K562 (cell line): ENCODE measurements around the gene GCKR. TPM values are rescaled to one million over a fixed set of nuclear protein-coding genes. Genes with fewer than 3 reads are reported as not detected.

Experiments used
- ATAC-seq: fragments of 200-7000 bp; cut with Tn5 transposase; 3 replicates; pipeline ENCODE4 v1.9.1; 2020; ENCODE audit warnings: moderate library complexity
- BruUV-seq: library from RNA; stranded (reverse); fragments of 400-500 nt; replicated peaks from 2 replicates; lab custom pipeline; 2021; lab: Mats Ljungman, UMichigan
- CTCF ChIA-PET: fragments of 300-600 bp; formaldehyde crosslinking; extraction: SDS; loops from one replicate; lab custom pipeline; 2021; ENCODE audit warnings: low intra/inter-chr PET ratio; lab: Yijun Ruan, JAX
- POLR2A ChIA-PET: fragments of 300-600, 350-650 bp; sonication (Branson Sonifier 250); formaldehyde crosslinking; extraction: SDS; loops from one replicate; lab custom pipeline; 2021; ENCODE audit warnings: antibody characterized with exemption, inconsistent platforms; lab: Yijun Ruan, JAX
- DNase-seq, 4 experiments: peaks; one replicate each; pipeline versions ENCODE4 v3.0.0 to v3.0.0-alpha.2; 2011 to 2018; ENCODE audit warnings: low spot score in 3 of 4, mixed read lengths in 3 of 4; ENCODE audit errors: extremely low read depth in 1 of 4
- FAIRE-seq: peaks from 2 replicates; lab custom pipeline; 2011; peaks lifted over from hg19 to GRCh38; lab: Jason Lieb, UNC
- H2AFZ ChIP-seq: 2 replicates; pipeline ENCODE4 v1.6.0; 2011; ENCODE audit warnings: low read depth, low read length, control low read depth, inconsistent platforms
- H3K27ac ChIP-seq: fragments of 200-600 bp; 3 replicates; pipeline ENCODE4 v1.8.0; 2011; ENCODE audit warnings: low read depth, mild to moderate bottlenecking, control low read depth, inconsistent platforms, low read length, moderate library complexity, mixed read lengths; ENCODE audit errors: extremely low read depth
- H3K27me3 ChIP-seq, 2 experiments: fragments of 300-600 bp in 1 of 2; 2 replicates in 1 of 2; 3 replicates in 1 of 2; pipeline versions ENCODE4 v1.6.0 to v1.8.0; 2011; ENCODE audit warnings: inconsistent platforms in 2 of 2, low read length in 2 of 2, mild to moderate bottlenecking in 1 of 2, mixed read lengths in 1 of 2, moderate library complexity in 1 of 2; ENCODE audit not compliant: control insufficient read depth in 2 of 2, insufficient read depth in 2 of 2
- H3K36me3 ChIP-seq: fragments of 300-600 bp; 3 replicates; pipeline ENCODE4 v1.8.0; 2011; ENCODE audit warnings: mild to moderate bottlenecking, low read length, inconsistent platforms; ENCODE audit not compliant: control insufficient read depth, insufficient read depth
- H3K4me1 ChIP-seq, 2 experiments: fragments of 200-600 bp in 1 of 2; replicated peaks in 1 of 2; 2 replicates in 1 of 2; 3 replicates in 1 of 2; pipeline versions ENCODE4 v1.5.1 to v1.8.0; 2011; ENCODE audit warnings: inconsistent platforms in 2 of 2, low read length in 2 of 2, mild to moderate bottlenecking in 1 of 2, mixed read lengths in 1 of 2, moderate library complexity in 1 of 2; ENCODE audit not compliant: control insufficient read depth in 2 of 2, insufficient read depth in 2 of 2
- H3K4me2 ChIP-seq: 2 replicates; pipeline ENCODE4 v1.6.1; 2011; ENCODE audit warnings: low read length, control low read depth, inconsistent platforms, mixed read lengths; ENCODE audit not compliant: insufficient read depth
- H3K4me3 ChIP-seq: fragments of 200-600 bp; sonication (generic), shearing (Covaris generic); 2 replicates; pipeline ENCODE4 v1.5.1; 2016; ENCODE audit warnings: control low read depth, inconsistent platforms
- H3K79me2 ChIP-seq: fragments of 200-600 bp; 3 replicates; pipeline ENCODE4 v1.8.0; 2011; ENCODE audit warnings: low read length, inconsistent platforms; ENCODE audit not compliant: control insufficient read depth, insufficient read depth
- H3K9ac ChIP-seq, 2 experiments: 2 replicates each; pipeline versions ENCODE4 v1.6.0 to v1.6.1; 2011; ENCODE audit warnings: low read depth in 2 of 2, low read length in 2 of 2, control low read depth in 1 of 2, inconsistent platforms in 1 of 2, mild to moderate bottlenecking in 1 of 2, mixed read lengths in 1 of 2; ENCODE audit not compliant: insufficient read depth in 1 of 2
- H3K9me1 ChIP-seq: one replicate; pipeline ENCODE4 v1.6.0; 2011; ENCODE audit warnings: inconsistent platforms, mild to moderate bottlenecking, low read length, moderate library complexity; ENCODE audit not compliant: control insufficient read depth, insufficient read depth
- H3K9me3 ChIP-seq: replicated peaks from 2 replicates; pipeline ENCODE4 v1.5.1; 2011; ENCODE audit warnings: low read depth, low read length, inconsistent platforms; ENCODE audit not compliant: control insufficient read depth, insufficient read depth
- H4K20me1 ChIP-seq: replicated peaks from 2 replicates; pipeline ENCODE4 v1.6.1; 2011; ENCODE audit warnings: low read length, inconsistent platforms, mixed read lengths; ENCODE audit not compliant: control insufficient read depth, insufficient read depth
- ARID2 ChIP-seq: fragments of 450-650 bp; IDR thresholded peaks from 2 replicates; pipeline ENCODE4 v1.6.1; 2017; ENCODE audit warnings: antibody characterized with exemption, mild to moderate bottlenecking
- SMC3 ChIP-seq: conservative IDR thresholded peaks from 2 replicates; pipeline ENCODE4 v1.6.1; 2011; ENCODE audit warnings: low read depth, low read length, improper control_type of control experiment; ENCODE audit not compliant: insufficient read depth
- U2AF2 ChIP-seq: fragments of 200-400 bp; formaldehyde crosslinking; optimal IDR thresholded peaks from 2 replicates; pipeline ENCODE3; 2017; ENCODE audit warnings: low read depth, mild to moderate bottlenecking, low read length
- ZBTB11 ChIP-seq, 3 experiments: fragments of 200-800 bp in 1 of 3; fragments of 250-450 bp in 1 of 3; fragments of 450-650 bp in 1 of 3; sonication (Bioruptor Pico) in 1 of 3; sonication (Bioruptor generic) in 1 of 3; formaldehyde crosslinking in 1 of 3; IDR thresholded peaks; 2 replicates each; pipeline versions ENCODE4 v1.6.1 to v1.8.0; 2016 to 2022; ENCODE audit warnings: mild to moderate bottlenecking in 2 of 3, missing genetic modification characterization in 2 of 3, missing compliant biosample characterization in 1 of 3, moderate library complexity in 1 of 3
- ZNF280A ChIP-seq: fragments of 450-650 bp; IDR thresholded peaks from 2 replicates; pipeline ENCODE4 v1.6.1; 2018; ENCODE audit warnings: mild to moderate bottlenecking, low read depth; ENCODE audit not compliant: partially characterized antibody
- WGBS: fragments of 100-300 bp; shearing (Covaris generic); methylation state at CpG from one replicate; pipeline ENCODE4 v1.1.6; 2016; ENCODE audit warnings: low coverage, mixed read lengths; ENCODE audit not compliant: insufficient coverage; ENCODE audit errors: missing lambda C conversion rate; 5-methylcytosine and 5-hydroxymethylcytosine counted together
- in situ Hi-C: fragments of 300-500 bp; cut with MboI; formaldehyde crosslinking; loops from 4 replicates; pipeline ENCODE4 v1.15.0; 2018; ENCODE audit warnings: inconsistent platforms, mixed read lengths
- intact Hi-C: fragments of 100-400 bp; cut with micrococcal nuclease; formaldehyde crosslinking; loops from 2 replicates; pipeline ENCODE4 v1.14.2; 2022
- polyA plus RNA-seq, 8 experiments: library from polyadenylated mRNA; depleted of rRNA in 4 of 8; stranded (reverse) in 5 of 8; unstranded in 3 of 8; fragments of >200 nt; fragmentation: Nextera tagmentation in 2 of 8; fragmentation: Illumina TruSeq in 1 of 8; extraction: Ambion mirVana in 2 of 8; extraction: Trizol in 1 of 8; gene quantifications; 2 replicates each; pipeline versions ENCODE4 v1.2.1 to v1.2.3, GENCODE V29; 2011 to 2014; ENCODE audit warnings: inconsistent platforms in 1 of 8, missing spikeins in 1 of 8
- total RNA-seq, 7 experiments: library from RNA; depleted of rRNA in 6 of 7; stranded (reverse); fragments of >200 nt in 6 of 7; fragmentation: Illumina TruSeq in 2 of 7; extraction: Trizol in 2 of 7; gene quantifications; 2 replicates each; pipeline versions ENCODE4 v1.2.1 to v1.2.3, GENCODE V29; 2011 to 2021; ENCODE audit warnings: low replicate concordance in 1 of 7

GCKR gene
- total and polyA plus RNA-seq, 9 of the 15 experiments (the other 6 are each of a cell fraction or from before 2014, with no cell fraction given): 0.28 to 0.79 (median 0.50) TPM; not detected in 1

- TF ChIP-seq SMC3 (no peak), ZNF280A (peak; percentile 13)
Observed at GRCh38 chr2:27545348-27546141, 48.9 kb downstream of the GCKR start (continued).

- H4K20me1 ChIP-seq: no peaks in the 10 kb centered on the region
- BruUV-seq: no TSS peak
- ATAC-seq: no peak
- H3K27ac ChIP-seq: no peak overlapping the region
- intact Hi-C loops (no loop called here), in situ Hi-C loops (no loop called here)
- no peak for FAIRE-seq
- H3K4me2 ChIP-seq: no peak overlapping the region
- ChIA-PET POLR2A (no interaction called here), CTCF (no interaction called here)
- no peaks in the 10 kb centered on the region for H3K79me2 ChIP-seq
- H3K4me3 ChIP-seq: no peak overlapping the region
- no peaks in the 10 kb centered on the region for H3K9me1 ChIP-seq
- 21% methylated on average over 1 of the region's 1 CpG for WGBS
- no peaks in the 10 kb centered on the region for H3K27me3 ChIP-seq
- H2AFZ ChIP-seq: no peak overlapping the region
- no peaks in the 10 kb centered on the region for H3K4me1 ChIP-seq
- H3K9me3 ChIP-seq: no peaks in the 10 kb centered on the region
- no peak for DNase-seq
- no peak overlapping the region for H3K9ac ChIP-seq
- no peaks in the 10 kb centered on the region for H3K36me3 ChIP-seq
- TF ChIP-seq ARID2 (no peak), ZBTB11 (CRISPR knock-in tag; IDR thresholded peaks at IDR 0.05) (no peak), U2AF2 (no peak)
Observed at GRCh38 chr2:27549303-27549702, 52.7 kb downstream of the GCKR start.
